ENCODE measurements around the gene TMEM45A.

Gene TMEM45A

GRCh38 chr3:100554373-100554676, 61.9 kb downstream of the TMEM45A start:
- no peaks in the 10 kb centered on the region for H3K4me1 Mint-ChIP-seq
- TF ChIP-seq CTCF (IDR thresholded peaks at IDR 0.05), result no peak
- no peak overlapping the region for H3K4me3 Mint-ChIP-seq
- no peak for DNase-seq
- H3K27me3 Mint-ChIP-seq (ENCODE audit: low read depth, poor library complexity), result no peaks in the 10 kb centered on the region
- no peaks in the 10 kb centered on the region for H3K9me3 Mint-ChIP-seq
- H3K27ac Mint-ChIP-seq, result no peak overlapping the region
- H3K36me3 Mint-ChIP-seq (ENCODE audit: low read depth), result peaks cover 3% of the 10 kb centered on the region

- no peaks in the 10 kb centered on the region for H3K9me3 Mint-ChIP-seq
- no peaks in the 10 kb centered on the region for H3K4me1 Mint-ChIP-seq
- no peak overlapping the region for H3K4me3 Mint-ChIP-seq
- H3K27ac Mint-ChIP-seq, result no peak overlapping the region
- DNase-seq, result no peak
- H3K27me3 Mint-ChIP-seq (ENCODE audit: low read depth, poor library complexity), result no peaks in the 10 kb centered on the region
- no peaks in the 10 kb centered on the region for H3K36me3 Mint-ChIP-seq (ENCODE audit: low read depth)
- TF ChIP-seq CTCF (IDR thresholded peaks at IDR 0.05), result no peak
Observed at GRCh38 chr3:100556673-100557310, 64.4 kb downstream of the TMEM45A start.

GRCh38 chr3:100558233-100558632, 65.8 kb downstream of the TMEM45A start:
- H3K27ac Mint-ChIP-seq, result peak overlapping the region; percentile 5
- H3K36me3 Mint-ChIP-seq (ENCODE audit: low read depth), result no peaks in the 10 kb centered on the region
- no peaks in the 10 kb centered on the region for H3K4me1 Mint-ChIP-seq
- DNase-seq, result no peak
- no peaks in the 10 kb centered on the region for H3K9me3 Mint-ChIP-seq
- H3K4me3 Mint-ChIP-seq, result no peak overlapping the region
- no peaks in the 10 kb centered on the region for H3K27me3 Mint-ChIP-seq (ENCODE audit: low read depth, poor library complexity)
- TF ChIP-seq CTCF (IDR thresholded peaks at IDR 0.05), result no peak

GRCh38 chr3:100560426-100560825, 68.0 kb downstream of the TMEM45A start:
- TF ChIP-seq CTCF (IDR thresholded peaks at IDR 0.05), result no peak
- peaks cover 5% of the 10 kb centered on the region for H3K36me3 Mint-ChIP-seq (ENCODE audit: low read depth)
- DNase-seq, result no peak
- H3K9me3 Mint-ChIP-seq, result no peaks in the 10 kb centered on the region
- no peaks in the 10 kb centered on the region for H3K4me1 Mint-ChIP-seq
- no peak overlapping the region for H3K4me3 Mint-ChIP-seq
- peak overlapping the region; percentile 34 for H3K27ac Mint-ChIP-seq
- no peaks in the 10 kb centered on the region for H3K27me3 Mint-ChIP-seq (ENCODE audit: low read depth, poor library complexity)

GRCh38 chr3:100561459-100562158, 69.2 kb downstream of the TMEM45A start:
- H3K27me3 Mint-ChIP-seq (ENCODE audit: low read depth, poor library complexity), result no peaks in the 10 kb centered on the region
- H3K9me3 Mint-ChIP-seq, result no peaks in the 10 kb centered on the region
- no peak for TF ChIP-seq CTCF (IDR thresholded peaks at IDR 0.05)
- H3K27ac Mint-ChIP-seq, result no peak overlapping the region
- H3K4me3 Mint-ChIP-seq, result no peak overlapping the region
- no peaks in the 10 kb centered on the region for H3K4me1 Mint-ChIP-seq
- H3K36me3 Mint-ChIP-seq (ENCODE audit: low read depth), result peaks cover 5% of the 10 kb centered on the region
- DNase-seq, result no peak
